ENCODE data around the gene GUCA2B.

The GUCA2B gene

GRCh38 chr1:42186152-42186551 is 32.9 kb downstream of the GUCA2B start:
- no peak overlapping the region for H3K4me3 ChIP-seq
- H3K27ac ChIP-seq, result no peak overlapping the region
- no peak for TF ChIP-seq CTCF (IDR thresholded peaks at IDR 0.05)
- DNase-seq (ENCODE audit: low spot score), result no peak

- no peak for TF ChIP-seq CTCF (IDR thresholded peaks at IDR 0.05)
- Histone ChIP-seq H3K27ac (no peak overlapping the region), H3K4me3 (no peak overlapping the region)
- DNase-seq (ENCODE audit: low spot score), result no peak
These were observed 37.0 kb downstream of the GUCA2B start for GRCh38 chr1:42189931-42190853.

GRCh38 chr1:42191319-42191718 is 38.1 kb downstream of the GUCA2B start:
- Histone ChIP-seq H3K27ac (no peak overlapping the region), H3K4me3 (no peak overlapping the region)
- no peak for DNase-seq (ENCODE audit: low spot score)
- TF ChIP-seq CTCF (IDR thresholded peaks at IDR 0.05), result no peak

GRCh38 chr1:42192106-42192505 is 38.9 kb downstream of the GUCA2B start:
- DNase-seq (ENCODE audit: low spot score), result no peak
- no peak for TF ChIP-seq CTCF (IDR thresholded peaks at IDR 0.05)
- no peak overlapping the region for H3K4me3 ChIP-seq
- H3K27ac ChIP-seq, result no peak overlapping the region

- no peak for DNase-seq (ENCODE audit: low spot score)
- no peak for TF ChIP-seq CTCF (IDR thresholded peaks at IDR 0.05)
- H3K4me3 ChIP-seq, result no peak overlapping the region
- no peak overlapping the region for H3K27ac ChIP-seq
These were observed 42.6 kb downstream of the GUCA2B start for GRCh38 chr1:42195841-42196240.

- DNase-seq (ENCODE audit: low spot score), result no peak
- no peak overlapping the region for H3K4me3 ChIP-seq
- no peak for TF ChIP-seq CTCF (IDR thresholded peaks at IDR 0.05)
- H3K27ac ChIP-seq, result no peak overlapping the region
These were observed 45.0 kb downstream of the GUCA2B start for GRCh38 chr1:42198251-42198650.

GRCh38 chr1:42201986-42202385 is 48.8 kb downstream of the GUCA2B start:
- TF ChIP-seq CTCF (IDR thresholded peaks at IDR 0.05), result no peak
- Histone ChIP-seq H3K4me3 (no peak overlapping the region), H3K27ac (no peak overlapping the region)
- no peak for DNase-seq (ENCODE audit: low spot score)
